HG03378 (cell line): ENCODE data around the gene SYTL1.

Experiments
- ATAC-seq: cut with Tn5 transposase; IDR thresholded peaks from one replicate; pipeline ENCODE4 v1.9.1; 2021; ENCODE audit warnings: mild to moderate bottlenecking, moderate library complexity; ENCODE audit not compliant: unreplicated experiment

Gene SYTL1

GRCh38 chr1:27400082-27400962, 58.5 kb downstream of the SYTL1 start:
- no peak for ATAC-seq

- ATAC-seq = no peak
These were observed 59.1 kb downstream of the SYTL1 start for GRCh38 chr1:27400963-27401341.

GRCh38 chr1:27402349-27402754, 60.5 kb downstream of the SYTL1 start:
- no peak for ATAC-seq

GRCh38 chr1:27403065-27403726, 61.4 kb downstream of the SYTL1 start:
- no peak for ATAC-seq
